CD4-positive, alpha-beta T cell (primary cell): ENCODE results near the gene GRB2. TPM values are rescaled to one million over a fixed set of nuclear protein-coding genes. Genes with fewer than 3 reads are reported as not detected.

Source experiments
- ATAC-seq: fragments of 200-7000 bp; cut with Tn5 transposase; one replicate; pipeline ENCODE4 v1.10.0; 2022; ENCODE audit warnings: mild to moderate bottlenecking; ENCODE audit not compliant: poor library complexity
- CTCF ChIA-PET: fragments of 350-600 bp; sonication (Branson Sonifier 250); formaldehyde crosslinking; loops from one replicate; lab custom pipeline; 2021; ENCODE audit warnings: antibody characterized with exemption, inconsistent platforms; lab: Charles Lee
- POLR2A ChIA-PET: fragments of 350-600 bp; sonication (Branson Sonifier 250); formaldehyde crosslinking; loops from one replicate; lab custom pipeline; 2021; ENCODE audit warnings: antibody characterized with exemption, inconsistent platforms; lab: Charles Lee
- DNase-seq, 14 experiments: peaks; one replicate each; pipeline ENCODE4 v3.0.0-alpha.2; 2013 to 2020; ENCODE audit warnings: mixed read lengths in 2 of 14
- H3K27ac ChIP-seq, 2 donors: one replicate each; pipeline versions ENCODE4 v1.5.1 to v1.7.0; 2013; ENCODE audit warnings: low read length in 2 of 2, low read depth in 1 of 2, mild to moderate bottlenecking in 1 of 2
- H3K27me3 ChIP-seq, 2 experiments: 1 replicate in 1 of 2; 2 replicates in 1 of 2; pipeline versions ENCODE4 v1.6.1 to v1.7.0; 2013; ENCODE audit warnings: low read length in 2 of 2, control low read depth in 1 of 2, mild to moderate bottlenecking in 1 of 2, moderate library complexity in 1 of 2; ENCODE audit not compliant: insufficient read depth in 2 of 2, control insufficient read depth in 1 of 2
- H3K36me3 ChIP-seq: one replicate; pipeline ENCODE4 v1.6.1; 2013; ENCODE audit warnings: low read length, control low read depth; ENCODE audit not compliant: insufficient read depth
- H3K4me1 ChIP-seq: one replicate; pipeline ENCODE4 v1.6.1; 2013; ENCODE audit warnings: low read length, control low read depth; ENCODE audit not compliant: insufficient read depth
- H3K4me3 ChIP-seq: one replicate; pipeline ENCODE4 v1.5.1; 2013; ENCODE audit warnings: mild to moderate bottlenecking, low read length, moderate library complexity
- H3K9me3 ChIP-seq, 2 experiments: 1 replicate in 1 of 2; 2 replicates in 1 of 2; pipeline versions ENCODE4 v1.6.1 to v1.7.0; 2013; ENCODE audit warnings: low read length in 2 of 2, mild to moderate bottlenecking in 2 of 2, control low read depth in 1 of 2, moderate library complexity in 1 of 2; ENCODE audit not compliant: control insufficient read depth in 1 of 2, insufficient read depth in 1 of 2
- H3K27ac Mint-ChIP-seq: one replicate; pipeline ENCODE4 v1.8.0; 2020; ENCODE audit warnings: mixed read lengths
- H3K27me3 Mint-ChIP-seq: one replicate; pipeline ENCODE4 v1.8.0; 2021; ENCODE audit warnings: mixed read lengths
- H3K36me3 Mint-ChIP-seq: one replicate; pipeline ENCODE4 v1.8.0; 2021; ENCODE audit warnings: low read depth, mixed read lengths
- H3K4me1 Mint-ChIP-seq: one replicate; pipeline ENCODE4 v1.8.0; 2021; ENCODE audit warnings: low read depth, mixed read lengths
- H3K4me3 Mint-ChIP-seq: one replicate; pipeline ENCODE4 v1.8.0; 2020; ENCODE audit warnings: mild to moderate bottlenecking, mixed read lengths
- H3K9me3 Mint-ChIP-seq: one replicate; pipeline ENCODE4 v1.8.0; 2020; ENCODE audit warnings: mixed read lengths
- intact Hi-C, 2 experiments: fragments of 100-400 bp; cut with DNase I in 1 of 2; cut with micrococcal nuclease in 1 of 2; formaldehyde crosslinking; loops; one replicate each; pipeline versions ENCODE4 v1.15.1 to v1.9.0; 2023 to 2025; cut with DNase I, micrococcal nuclease
- total RNA-seq, 174 experiments: library from RNA in 2 of 174; stranded (reverse) in 2 of 174; gene quantifications; one replicate each; pipeline ENCODE4 v1.2.3 and lab custom pipeline; 2021 to 2026
- TF ChIP-seq, protein P1 (sequence below): fragments of 200-600 bp; IDR thresholded peaks from one replicate; pipeline ENCODE4 v1.8.0; 2022; ENCODE audit warnings: antibody characterized with exemption, mild to moderate bottlenecking

Gene GRB2
- total RNA-seq, 2 experiments from 2014 or later = 88.8 to 92.6 TPM

DNA sequence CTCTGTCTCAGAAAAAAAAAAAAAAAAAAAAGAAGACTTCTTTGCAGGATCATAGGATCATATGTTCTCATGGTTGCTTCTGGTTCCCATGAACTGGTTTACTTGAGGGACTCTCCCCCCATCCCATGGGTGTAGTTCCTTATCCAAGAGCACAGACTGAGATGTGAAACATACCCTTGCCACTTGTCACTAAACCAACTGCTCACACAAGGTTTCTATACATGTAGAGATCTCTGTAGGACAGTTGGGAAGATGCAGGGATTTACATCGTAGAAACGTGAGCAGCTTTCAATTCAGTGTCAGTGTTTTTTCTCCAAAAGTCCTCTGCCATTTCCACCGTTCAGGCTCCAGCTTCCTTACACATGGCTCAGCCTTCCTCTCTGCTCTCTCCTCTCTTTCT, 39.8 kb upstream of the GRB2 start:
- H3K9me3 Mint-ChIP-seq = no peaks in the 10 kb centered on the region
- no peak overlapping the region for H3K27ac Mint-ChIP-seq
- DNase-seq = no peak
- H3K27me3 Mint-ChIP-seq = no peaks in the 10 kb centered on the region
- Histone ChIP-seq H3K27ac (no peak overlapping the region), H3K27me3 (no peaks in the 10 kb centered on the region), H3K4me3 (no peak overlapping the region), H3K4me1 (no peaks in the 10 kb centered on the region), H3K36me3 (no peaks in the 10 kb centered on the region), H3K9me3 (no peaks in the 10 kb centered on the region)
- no peaks in the 10 kb centered on the region for H3K36me3 Mint-ChIP-seq
- intact Hi-C loops = no loop called here
- H3K4me1 Mint-ChIP-seq = no peaks in the 10 kb centered on the region
- CTCF ChIA-PET = no interaction called here
- POLR2A ChIA-PET = no interaction called here
- no peak overlapping the region for H3K4me3 Mint-ChIP-seq
- no peak for ATAC-seq
- TF ChIP-seq, protein P1, sequence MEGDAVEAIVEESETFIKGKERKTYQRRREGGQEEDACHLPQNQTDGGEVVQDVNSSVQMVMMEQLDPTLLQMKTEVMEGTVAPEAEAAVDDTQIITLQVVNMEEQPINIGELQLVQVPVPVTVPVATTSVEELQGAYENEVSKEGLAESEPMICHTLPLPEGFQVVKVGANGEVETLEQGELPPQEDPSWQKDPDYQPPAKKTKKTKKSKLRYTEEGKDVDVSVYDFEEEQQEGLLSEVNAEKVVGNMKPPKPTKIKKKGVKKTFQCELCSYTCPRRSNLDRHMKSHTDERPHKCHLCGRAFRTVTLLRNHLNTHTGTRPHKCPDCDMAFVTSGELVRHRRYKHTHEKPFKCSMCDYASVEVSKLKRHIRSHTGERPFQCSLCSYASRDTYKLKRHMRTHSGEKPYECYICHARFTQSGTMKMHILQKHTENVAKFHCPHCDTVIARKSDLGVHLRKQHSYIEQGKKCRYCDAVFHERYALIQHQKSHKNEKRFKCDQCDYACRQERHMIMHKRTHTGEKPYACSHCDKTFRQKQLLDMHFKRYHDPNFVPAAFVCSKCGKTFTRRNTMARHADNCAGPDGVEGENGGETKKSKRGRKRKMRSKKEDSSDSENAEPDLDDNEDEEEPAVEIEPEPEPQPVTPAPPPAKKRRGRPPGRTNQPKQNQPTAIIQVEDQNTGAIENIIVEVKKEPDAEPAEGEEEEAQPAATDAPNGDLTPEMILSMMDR = no peak

DNA sequence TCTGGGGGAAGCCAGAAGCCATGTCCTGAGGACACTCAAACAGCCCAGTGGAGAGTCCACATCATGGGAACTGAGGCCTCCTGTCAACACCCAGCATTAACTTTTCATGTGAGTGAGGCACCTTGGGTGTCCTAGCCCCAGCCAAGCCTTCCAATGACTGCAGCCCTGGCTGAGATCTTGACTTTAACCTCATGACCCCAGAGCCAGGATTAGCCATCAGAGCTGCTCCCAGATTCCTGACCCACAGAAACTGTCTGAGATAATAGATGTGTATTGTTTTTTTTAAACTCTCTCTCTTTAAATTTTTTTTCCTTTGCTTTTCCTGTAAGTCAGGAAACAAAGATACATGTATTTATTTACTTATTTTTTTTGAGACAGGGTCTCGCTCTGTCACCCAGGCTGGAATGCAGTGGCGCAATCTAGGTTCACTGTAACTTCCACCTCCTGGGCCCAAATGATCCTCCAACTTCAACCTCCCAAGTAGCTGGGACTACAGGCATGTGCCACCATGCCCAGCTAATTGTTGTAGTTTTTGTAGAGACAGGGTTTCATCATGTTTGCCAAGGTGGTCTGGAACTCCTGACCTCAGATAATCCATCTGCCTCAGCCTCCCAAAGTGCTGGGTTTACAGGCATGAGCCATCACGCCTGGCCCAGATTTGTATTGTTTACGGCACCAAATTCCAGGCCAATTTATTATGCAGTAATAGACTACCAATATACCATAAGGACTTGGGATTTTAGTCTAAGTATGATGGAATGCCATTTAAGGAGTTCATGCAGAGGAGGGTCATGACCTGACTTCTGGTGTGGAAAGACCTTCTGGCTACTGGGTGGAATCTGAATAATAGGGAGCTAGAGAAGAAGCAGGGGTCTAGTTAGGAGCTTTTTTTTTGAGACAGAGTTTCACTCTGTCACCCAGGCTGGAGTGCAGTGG, 37.0 kb upstream of the GRB2 start:
- Mint-ChIP-seq H3K9me3 (no peaks in the 10 kb centered on the region), H3K4me1 (no peaks in the 10 kb centered on the region), H3K36me3 (no peaks in the 10 kb centered on the region), H3K27ac (no peak overlapping the region), H3K27me3 (no peaks in the 10 kb centered on the region), H3K4me3 (no peak overlapping the region)
- no peaks in the 10 kb centered on the region for H3K4me1 ChIP-seq
- TF ChIP-seq, protein P1 = no peak
- CTCF ChIA-PET = no interaction called here
- ATAC-seq (no peak), DNase-seq (no peak)
- no peaks in the 10 kb centered on the region for H3K36me3 ChIP-seq
- intact Hi-C loops = loop anchor here in 1 of 2 experiments (5.0 kb wide), 1 partner anchor 40 kb away; no protein-coding TSS in a partner anchor
- POLR2A ChIA-PET = no interaction called here
- H3K4me3 ChIP-seq = no peak overlapping the region
- H3K9me3 ChIP-seq = no peaks in the 10 kb centered on the region
- H3K27me3 ChIP-seq = no peaks in the 10 kb centered on the region
- no peak overlapping the region for H3K27ac ChIP-seq

- ATAC-seq = no peak
Observed at GRCh38 chr17:75440738-75441448, 35.4 kb upstream of the GRB2 start.

More at GRCh38 chr17:75440738-75441448, 35.4 kb upstream of the GRB2 start:
- H3K36me3 Mint-ChIP-seq = no peaks in the 10 kb centered on the region
- no peak for DNase-seq
- H3K27ac Mint-ChIP-seq = no peak overlapping the region
- H3K9me3 Mint-ChIP-seq = no peaks in the 10 kb centered on the region
- Histone ChIP-seq H3K4me3 (no peak overlapping the region), H3K4me1 (peaks cover 8% of the 10 kb centered on the region), H3K36me3 (no peaks in the 10 kb centered on the region), H3K9me3 (no peaks in the 10 kb centered on the region), H3K27ac (no peak overlapping the region), H3K27me3 (no peaks in the 10 kb centered on the region)
- ChIA-PET POLR2A (no interaction called here), CTCF (no interaction called here)
- H3K4me3 Mint-ChIP-seq = no peak overlapping the region
- H3K4me1 Mint-ChIP-seq = peaks cover 9% of the 10 kb centered on the region
- intact Hi-C loops = loop anchor here in 1 of 2 experiments (5.0 kb wide), 1 partner anchor 41 kb away; no protein-coding TSS in a partner anchor
- no peaks in the 10 kb centered on the region for H3K27me3 Mint-ChIP-seq
- TF ChIP-seq, protein P1 = no peak
